ENCODE results near the gene MYO1E. TPM values are rescaled to one million over a fixed set of nuclear protein-coding genes. Genes with fewer than 3 reads are reported as not detected.

MYO1E gene
- polyA plus RNA-seq, 4 donors = 32.3 to 164 (median 104) TPM

DNA sequence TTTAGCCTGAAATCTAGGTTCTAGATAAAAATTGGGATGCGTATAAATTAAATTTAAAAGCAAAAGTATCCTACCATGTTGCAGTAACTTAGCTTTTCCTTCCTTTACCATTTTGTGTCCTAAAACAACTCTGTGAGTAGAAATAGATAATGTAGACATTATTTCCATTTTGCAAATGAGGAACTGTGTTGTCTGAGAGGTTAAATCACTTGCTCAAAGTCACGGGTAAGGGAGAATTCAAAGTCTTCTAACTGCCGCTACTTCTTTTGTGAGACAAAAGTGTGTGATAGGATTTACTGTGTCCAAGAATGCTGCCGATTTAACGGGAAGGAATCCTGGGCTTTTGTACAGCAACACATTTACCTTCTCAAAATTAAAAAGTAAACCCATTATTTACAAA lies 40.7 kb downstream of the MYO1E start:
- DNase-seq (no peak), FAIRE-seq (no peak)
- H3K4me3 ChIP-seq (ENCODE audit: low read depth in 1 of 3, low read length in 3 of 3) = no peak overlapping the region
- H3K4me1 ChIP-seq (ENCODE audit: control insufficient read depth in 3 of 3, insufficient read depth in 2 of 3, low read depth in 1 of 3, low read length in 2 of 3) = peaks cover 7 to 38% (median 9%) of the 10 kb centered on the region in 3 donors
- H3K27me3 ChIP-seq (ENCODE audit: control insufficient read depth in 3 of 3, insufficient read depth in 3 of 3, low read length in 3 of 3) = no peaks in the 10 kb centered on the region
- WGBS, 3 donors = 15 to 65% (median 47%) methylated on average over 5 of the region's 5 CpGs
- peaks cover 0 to 6% (median 0%) of the 10 kb centered on the region in 3 donors for H3K36me3 ChIP-seq (ENCODE audit: control insufficient read depth in 3 of 3, insufficient read depth in 2 of 3, low read depth in 1 of 3, low read length in 3 of 3)
- no peaks in the 10 kb centered on the region for H3K9me3 ChIP-seq (ENCODE audit: control insufficient read depth in 2 of 2, insufficient read depth in 1 of 2, low read depth in 1 of 2, low read length in 1 of 2)
- no peak overlapping the region for H3K27ac ChIP-seq (ENCODE audit: low read depth in 1 of 3, low read length in 2 of 3)

DNA sequence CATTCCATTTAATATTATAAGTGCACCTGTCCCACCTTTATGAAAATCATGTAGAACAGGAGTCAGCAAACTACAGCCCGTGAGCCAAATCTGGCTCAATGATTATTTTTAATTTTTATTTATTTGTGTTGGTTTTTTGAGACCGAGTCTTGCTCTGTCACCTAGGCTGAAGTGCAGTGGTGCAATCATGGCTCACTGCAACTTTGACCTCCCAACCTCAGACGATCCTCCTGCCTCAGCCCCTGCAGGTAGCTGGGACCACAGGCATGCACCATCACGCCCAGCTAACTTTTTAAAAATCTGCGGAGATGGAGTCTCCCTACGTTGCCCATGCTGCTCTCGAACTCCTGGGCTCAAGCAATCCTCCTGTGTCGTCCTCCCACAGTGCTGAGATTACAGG lies 42.0 kb downstream of the MYO1E start:
- Histone ChIP-seq H3K4me3 (ENCODE audit: low read depth in 1 of 3, low read length in 3 of 3) (no peak overlapping the region), H3K4me1 (ENCODE audit: control insufficient read depth in 3 of 3, insufficient read depth in 2 of 3, low read depth in 1 of 3, low read length in 2 of 3) (peaks cover 7 to 38% (median 9%) of the 10 kb centered on the region in 3 donors), H3K27ac (ENCODE audit: low read depth in 1 of 3, low read length in 2 of 3) (no peak overlapping the region), H3K27me3 (ENCODE audit: control insufficient read depth in 3 of 3, insufficient read depth in 3 of 3, low read length in 3 of 3) (no peaks in the 10 kb centered on the region), H3K36me3 (ENCODE audit: control insufficient read depth in 3 of 3, insufficient read depth in 2 of 3, low read depth in 1 of 3, low read length in 3 of 3) (peaks cover 0 to 7% (median 0%) of the 10 kb centered on the region in 3 donors), H3K9me3 (ENCODE audit: control insufficient read depth in 2 of 2, insufficient read depth in 1 of 2, low read depth in 1 of 2, low read length in 1 of 2) (no peaks in the 10 kb centered on the region)
- FAIRE-seq (no peak), DNase-seq (no peak)
- WGBS, 3 donors = 60 to 80% (median 74%) methylated on average over 8 of the region's 8 CpGs

DNA sequence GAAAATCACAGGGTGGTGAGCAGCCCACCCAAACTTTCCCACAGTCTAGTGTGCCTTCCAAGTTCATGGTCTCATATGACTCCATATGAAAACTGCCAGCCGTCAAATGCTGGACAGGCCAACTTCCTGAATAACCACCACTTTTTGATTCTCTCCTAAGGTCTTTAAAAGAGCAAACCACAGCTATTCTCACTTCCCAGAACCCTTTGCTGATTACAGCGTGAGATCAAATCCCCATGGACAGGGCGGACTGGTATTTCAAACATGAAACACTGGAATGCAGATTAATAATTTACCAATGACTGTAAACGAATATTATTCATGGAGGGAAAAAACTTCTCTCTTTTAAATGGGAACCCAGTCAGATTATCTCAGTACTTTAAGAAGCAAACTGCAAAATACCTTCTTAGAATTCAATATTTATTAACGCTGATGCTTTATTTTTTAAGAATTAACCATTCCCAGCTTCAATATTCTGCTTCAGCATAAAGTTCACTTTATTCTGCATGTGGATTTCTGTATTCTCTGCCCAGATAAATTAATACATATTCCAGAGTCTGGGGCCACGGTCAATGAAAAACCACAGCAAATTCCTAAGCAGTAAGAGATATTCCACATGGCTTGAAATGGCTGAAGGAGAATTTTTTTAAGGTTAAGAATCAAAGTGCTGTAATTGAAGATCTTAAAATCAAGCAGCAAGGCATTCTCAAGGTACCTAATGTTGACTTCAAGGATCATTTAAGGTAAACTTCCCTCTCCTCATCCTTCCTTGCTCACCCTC lies 42.9 kb downstream of the MYO1E start:
- FAIRE-seq (no peak), DNase-seq (peak; percentile 70 to 72)
- Histone ChIP-seq H3K4me1 (ENCODE audit: control insufficient read depth in 3 of 3, insufficient read depth in 2 of 3, low read depth in 1 of 3, low read length in 2 of 3) (peaks cover 7 to 38% (median 9%) of the 10 kb centered on the region in 3 donors), H3K36me3 (ENCODE audit: control insufficient read depth in 3 of 3, insufficient read depth in 2 of 3, low read depth in 1 of 3, low read length in 3 of 3) (peaks cover 0 to 9% (median 0%) of the 10 kb centered on the region in 3 donors), H3K4me3 (ENCODE audit: low read depth in 1 of 3, low read length in 3 of 3) (no peak overlapping the region), H3K27ac (ENCODE audit: low read depth in 1 of 3, low read length in 2 of 3) (peak overlapping the region in 1 of 3 donors; percentile 36), H3K9me3 (ENCODE audit: control insufficient read depth in 2 of 2, insufficient read depth in 1 of 2, low read depth in 1 of 2, low read length in 1 of 2) (no peaks in the 10 kb centered on the region), H3K27me3 (ENCODE audit: control insufficient read depth in 3 of 3, insufficient read depth in 3 of 3, low read length in 3 of 3) (no peaks in the 10 kb centered on the region)
- WGBS, 3 donors = 12 to 37% (median 28%) methylated on average over 6 of the region's 6 CpGs

DNA sequence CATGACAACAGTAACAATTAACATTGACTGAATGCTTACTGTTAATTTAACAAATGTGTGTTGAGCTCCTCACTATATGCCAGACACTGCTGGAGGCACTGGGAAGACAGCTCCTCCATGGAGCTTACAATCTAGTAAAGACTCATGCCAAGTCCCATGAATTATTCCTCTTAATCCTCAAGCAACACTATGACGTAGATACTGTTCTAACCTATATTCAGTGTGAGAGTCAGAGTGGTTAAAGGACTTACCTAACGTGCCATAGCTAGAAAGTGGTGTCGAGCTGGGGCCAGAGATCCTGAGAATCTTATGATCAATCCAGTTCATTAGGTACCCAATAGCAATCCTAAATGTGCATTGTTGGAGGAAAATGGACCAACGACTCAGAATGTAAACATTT lies 43.6 kb downstream of the MYO1E start:
- H3K4me3 ChIP-seq (ENCODE audit: low read depth in 1 of 3, low read length in 3 of 3) = no peak overlapping the region
- H3K9me3 ChIP-seq (ENCODE audit: control insufficient read depth in 2 of 2, insufficient read depth in 1 of 2, low read depth in 1 of 2, low read length in 1 of 2) = no peaks in the 10 kb centered on the region
- H3K4me1 ChIP-seq (ENCODE audit: control insufficient read depth in 3 of 3, insufficient read depth in 2 of 3, low read depth in 1 of 3, low read length in 2 of 3) = peaks cover 7 to 38% (median 9%) of the 10 kb centered on the region in 3 donors
- H3K27ac ChIP-seq (ENCODE audit: low read depth in 1 of 3, low read length in 2 of 3) = peak overlapping the region in 1 of 3 donors; percentile 36
- no peaks in the 10 kb centered on the region for H3K27me3 ChIP-seq (ENCODE audit: control insufficient read depth in 3 of 3, insufficient read depth in 3 of 3, low read length in 3 of 3)
- DNase-seq (no peak), FAIRE-seq (no peak)
- H3K36me3 ChIP-seq (ENCODE audit: control insufficient read depth in 3 of 3, insufficient read depth in 2 of 3, low read depth in 1 of 3, low read length in 3 of 3) = peaks cover 0 to 9% (median 0%) of the 10 kb centered on the region in 3 donors
- WGBS, 3 donors = 72 to 76% (median 72%) methylated on average over 4 of the region's 4 CpGs

DNA sequence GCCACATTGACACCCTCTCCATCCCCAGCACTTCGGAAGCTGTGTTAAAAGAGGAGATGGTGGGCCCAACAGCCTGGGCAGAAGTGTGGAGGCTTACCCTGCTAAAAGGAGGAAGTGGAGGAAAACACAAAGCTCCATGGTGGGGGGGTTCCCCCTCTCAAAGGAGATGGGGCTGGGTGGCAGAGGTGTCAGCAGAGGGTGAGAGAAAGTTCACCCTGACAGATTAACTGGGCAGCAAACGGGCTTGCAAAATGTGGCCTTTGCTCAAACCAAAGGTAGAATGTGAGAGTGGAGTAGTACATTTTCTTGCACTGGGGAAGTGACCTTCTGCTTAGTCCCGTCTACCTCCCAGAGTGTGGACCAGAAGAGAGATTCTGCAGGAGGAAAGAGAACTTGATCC lies 44.7 kb downstream of the MYO1E start:
- DNase-seq (no peak), FAIRE-seq (no peak)

DNA sequence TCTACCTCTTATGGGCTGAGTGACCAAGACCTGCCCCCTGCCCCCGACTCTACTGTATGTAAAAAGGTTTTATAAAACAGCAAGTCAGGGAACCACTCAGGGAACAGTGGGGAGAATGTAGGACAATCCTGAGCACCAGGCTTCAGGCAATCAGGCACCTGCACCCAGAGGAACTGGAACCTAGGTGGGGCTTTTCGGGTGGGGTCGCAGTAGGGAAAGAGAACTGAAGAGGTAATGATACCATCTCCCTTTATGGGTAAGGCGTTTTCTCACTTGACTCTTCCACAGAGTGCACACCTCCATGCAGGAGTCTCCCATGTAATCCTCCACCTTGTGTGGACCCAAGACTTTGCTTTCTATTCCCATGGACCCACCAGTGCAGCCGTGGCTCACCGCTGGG lies 45.8 kb downstream of the MYO1E start:
- DNase-seq (no peak), FAIRE-seq (no peak)
- peaks cover 5 to 36% (median 7%) of the 10 kb centered on the region in 3 donors for H3K4me1 ChIP-seq (ENCODE audit: control insufficient read depth in 3 of 3, insufficient read depth in 2 of 3, low read depth in 1 of 3, low read length in 2 of 3)
- H3K27me3 ChIP-seq (ENCODE audit: control insufficient read depth in 3 of 3, insufficient read depth in 3 of 3, low read length in 3 of 3) = no peaks in the 10 kb centered on the region
- 73 to 79% (median 74%) methylated on average over 6 of the region's 6 CpGs for WGBS, 3 donors
- no peaks in the 10 kb centered on the region for H3K9me3 ChIP-seq (ENCODE audit: control insufficient read depth in 2 of 2, insufficient read depth in 1 of 2, low read depth in 1 of 2, low read length in 1 of 2)
- peaks cover 0 to 6% (median 0%) of the 10 kb centered on the region in 3 donors for H3K36me3 ChIP-seq (ENCODE audit: control insufficient read depth in 3 of 3, insufficient read depth in 2 of 3, low read depth in 1 of 3, low read length in 3 of 3)
- no peak overlapping the region for H3K27ac ChIP-seq (ENCODE audit: low read depth in 1 of 3, low read length in 2 of 3)
- no peak overlapping the region for H3K4me3 ChIP-seq (ENCODE audit: low read depth in 1 of 3, low read length in 3 of 3)

More for the DNA sequence above, 44.7 kb downstream of the MYO1E start:
- no peak overlapping the region for H3K27ac ChIP-seq (ENCODE audit: low read depth in 1 of 3, low read length in 2 of 3)
- no peak overlapping the region for H3K4me3 ChIP-seq (ENCODE audit: low read depth in 1 of 3, low read length in 3 of 3)
- no peaks in the 10 kb centered on the region for H3K27me3 ChIP-seq (ENCODE audit: control insufficient read depth in 3 of 3, insufficient read depth in 3 of 3, low read length in 3 of 3)
- 58 to 70% (median 61%) methylated on average over 3 of the region's 3 CpGs for WGBS, 3 donors
- peaks cover 7 to 38% (median 9%) of the 10 kb centered on the region in 3 donors for H3K4me1 ChIP-seq (ENCODE audit: control insufficient read depth in 3 of 3, insufficient read depth in 2 of 3, low read depth in 1 of 3, low read length in 2 of 3)
- H3K9me3 ChIP-seq (ENCODE audit: control insufficient read depth in 2 of 2, insufficient read depth in 1 of 2, low read depth in 1 of 2, low read length in 1 of 2) = no peaks in the 10 kb centered on the region
- H3K36me3 ChIP-seq (ENCODE audit: control insufficient read depth in 3 of 3, insufficient read depth in 2 of 3, low read depth in 1 of 3, low read length in 3 of 3) = peaks cover 0 to 6% (median 0%) of the 10 kb centered on the region in 3 donors

DNA sequence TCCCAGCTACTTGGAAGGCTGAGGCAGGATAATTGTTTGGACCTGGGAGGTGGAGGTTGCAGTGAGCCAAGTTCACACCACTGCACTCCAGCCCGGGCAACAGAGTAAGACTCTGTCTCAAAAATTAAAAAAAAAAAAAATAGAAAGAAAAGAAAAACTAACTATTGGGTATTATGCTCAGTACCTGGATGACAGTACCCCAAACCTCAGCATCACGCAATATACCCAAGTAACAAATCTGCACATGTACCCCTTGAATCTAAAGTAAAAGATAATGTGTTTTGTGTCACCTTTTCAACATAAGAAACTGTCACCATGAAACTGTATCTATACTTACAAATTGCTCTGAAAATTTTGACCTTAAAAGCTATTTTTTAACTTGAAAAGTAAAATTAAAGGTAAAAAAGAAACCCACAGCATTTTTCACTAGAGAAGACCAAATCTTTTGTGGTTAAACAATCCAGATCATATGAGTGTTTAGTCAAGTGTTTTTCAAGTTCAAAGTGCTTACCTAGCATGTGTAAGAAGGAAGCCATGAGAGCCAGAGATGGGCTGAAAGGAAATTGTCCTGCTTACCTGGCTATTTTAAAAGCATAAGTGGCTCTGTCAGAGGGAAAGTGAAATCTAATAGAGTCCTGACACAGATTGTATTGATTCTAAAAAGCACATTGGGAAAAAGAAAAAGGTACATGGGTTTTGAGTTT lies 50.5 kb downstream of the MYO1E start:
- H3K27ac ChIP-seq (ENCODE audit: low read depth in 1 of 3, low read length in 2 of 3) = peak overlapping the region in 1 of 3 donors; percentile 45
- no peaks in the 10 kb centered on the region for H3K27me3 ChIP-seq (ENCODE audit: control insufficient read depth in 3 of 3, insufficient read depth in 3 of 3, low read length in 3 of 3)
- H3K9me3 ChIP-seq (ENCODE audit: control insufficient read depth in 2 of 2, insufficient read depth in 1 of 2, low read depth in 1 of 2, low read length in 1 of 2) = no peaks in the 10 kb centered on the region
- WGBS, 3 donors = 90 to 92% (median 91%) methylated on average over 2 of the region's 2 CpGs
- no peak overlapping the region for H3K4me3 ChIP-seq (ENCODE audit: low read depth in 1 of 3, low read length in 3 of 3)
- peaks cover 0 to 4% (median 0%) of the 10 kb centered on the region in 3 donors for H3K4me1 ChIP-seq (ENCODE audit: control insufficient read depth in 3 of 3, insufficient read depth in 2 of 3, low read depth in 1 of 3, low read length in 2 of 3)
- H3K36me3 ChIP-seq (ENCODE audit: control insufficient read depth in 3 of 3, insufficient read depth in 2 of 3, low read depth in 1 of 3, low read length in 3 of 3) = peaks cover 0 to 3% (median 0%) of the 10 kb centered on the region in 3 donors
- FAIRE-seq (no peak), DNase-seq (peak in 1 of 2 donors; percentile 59)

DNA sequence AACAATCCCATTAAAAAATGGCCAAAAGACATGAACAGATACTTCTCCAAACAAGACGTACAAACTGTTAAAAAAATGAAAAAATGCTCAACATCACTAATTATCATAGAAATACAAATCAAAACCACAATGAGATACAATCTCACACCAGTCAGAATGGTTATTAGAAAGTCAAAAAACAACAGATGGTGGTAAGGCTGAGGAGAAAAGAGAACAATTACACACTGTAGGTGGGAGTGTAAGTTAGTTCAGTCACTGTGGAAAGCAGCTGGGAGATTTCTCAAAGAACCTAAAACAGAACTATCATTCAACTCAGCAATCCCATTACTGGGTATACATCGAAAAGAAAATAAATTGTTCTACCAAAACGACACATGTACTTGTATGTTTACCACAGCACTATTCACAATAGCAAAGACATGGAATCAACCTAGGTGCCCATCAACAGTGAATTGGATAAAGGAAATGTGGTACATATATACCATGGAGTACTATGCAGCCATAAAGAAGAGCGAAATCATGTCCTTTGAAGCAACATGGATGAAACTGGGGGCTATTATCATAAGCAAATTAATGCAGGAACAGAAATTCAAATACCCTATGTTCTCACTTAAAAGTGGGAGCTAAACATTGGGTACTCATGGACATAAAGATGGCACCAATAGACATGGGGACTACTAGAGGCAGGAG lies 51.5 kb downstream of the MYO1E start:
- DNase-seq (no peak), FAIRE-seq (no peak)
- H3K27ac ChIP-seq (ENCODE audit: low read depth in 1 of 3, low read length in 2 of 3) = no peak overlapping the region
- peaks cover 0 to 6% (median under 1%) of the 10 kb centered on the region in 3 donors for H3K4me1 ChIP-seq (ENCODE audit: control insufficient read depth in 3 of 3, insufficient read depth in 2 of 3, low read depth in 1 of 3, low read length in 2 of 3)
- peaks cover 0 to 3% (median 0%) of the 10 kb centered on the region in 3 donors for H3K36me3 ChIP-seq (ENCODE audit: control insufficient read depth in 3 of 3, insufficient read depth in 2 of 3, low read depth in 1 of 3, low read length in 3 of 3)
- H3K27me3 ChIP-seq (ENCODE audit: control insufficient read depth in 3 of 3, insufficient read depth in 3 of 3, low read length in 3 of 3) = no peaks in the 10 kb centered on the region
- WGBS, 3 donors = 90 to 94% (median 90%) methylated on average over 4 of the region's 4 CpGs
- no peak overlapping the region for H3K4me3 ChIP-seq (ENCODE audit: low read depth in 1 of 3, low read length in 3 of 3)
- no peaks in the 10 kb centered on the region for H3K9me3 ChIP-seq (ENCODE audit: control insufficient read depth in 2 of 2, insufficient read depth in 1 of 2, low read depth in 1 of 2, low read length in 1 of 2)
